VCaP (cell line): ENCODE measurements around the gene DIP2C.
A peak's percentile ranks its signal among the peaks of the same experiment; 100 is the strongest.

Experiments used
- H3K27ac ChIP-seq: fragments of 450-650 bp; 2 replicates; pipeline ENCODE4 v1.5.1; 2017
- TF ChIP-seq, protein P1 (sequence below): fragments of 450-650 bp; conservative IDR thresholded peaks from 2 replicates; pipeline ENCODE4 v1.5.1; 2017; ENCODE audit warnings: mild to moderate bottlenecking, moderate library complexity

The DIP2C gene

DNA sequence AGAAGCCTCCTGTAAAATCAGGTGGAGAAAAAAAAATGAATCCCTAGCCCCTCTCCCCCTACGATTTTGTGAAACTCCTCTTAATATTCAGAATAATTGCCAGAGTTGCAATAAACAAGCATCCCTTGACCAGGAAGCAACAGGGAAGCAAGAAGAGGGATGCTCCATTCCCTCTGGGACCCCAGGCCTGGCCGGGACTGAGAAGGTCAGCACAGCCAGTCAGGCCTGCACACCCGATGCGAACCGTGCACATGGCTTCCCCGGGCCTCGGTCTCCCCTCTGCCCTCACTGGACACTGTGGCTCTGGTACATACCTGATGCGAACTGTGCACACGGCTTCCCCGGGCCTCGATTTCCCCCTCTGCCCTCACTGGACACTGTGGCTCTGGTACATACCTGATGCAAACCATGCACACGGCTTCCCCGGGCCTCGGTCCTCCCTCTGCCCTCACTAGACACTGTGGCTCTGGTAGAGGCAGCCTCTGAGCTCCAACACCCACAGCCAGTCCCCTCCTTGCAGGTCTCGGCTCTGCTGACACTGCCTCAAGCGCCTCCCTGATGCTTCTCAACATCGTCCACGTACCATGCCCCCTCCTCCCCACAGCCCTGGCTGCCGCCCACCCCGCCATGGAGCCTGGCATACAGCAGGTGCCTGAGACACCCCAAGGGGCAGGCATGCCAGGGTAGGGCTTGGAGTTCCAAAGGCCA is 138.6 kb downstream of the DIP2C start:
- peak overlapping the region; percentile 100 for H3K27ac ChIP-seq
- TF ChIP-seq, protein P1, sequence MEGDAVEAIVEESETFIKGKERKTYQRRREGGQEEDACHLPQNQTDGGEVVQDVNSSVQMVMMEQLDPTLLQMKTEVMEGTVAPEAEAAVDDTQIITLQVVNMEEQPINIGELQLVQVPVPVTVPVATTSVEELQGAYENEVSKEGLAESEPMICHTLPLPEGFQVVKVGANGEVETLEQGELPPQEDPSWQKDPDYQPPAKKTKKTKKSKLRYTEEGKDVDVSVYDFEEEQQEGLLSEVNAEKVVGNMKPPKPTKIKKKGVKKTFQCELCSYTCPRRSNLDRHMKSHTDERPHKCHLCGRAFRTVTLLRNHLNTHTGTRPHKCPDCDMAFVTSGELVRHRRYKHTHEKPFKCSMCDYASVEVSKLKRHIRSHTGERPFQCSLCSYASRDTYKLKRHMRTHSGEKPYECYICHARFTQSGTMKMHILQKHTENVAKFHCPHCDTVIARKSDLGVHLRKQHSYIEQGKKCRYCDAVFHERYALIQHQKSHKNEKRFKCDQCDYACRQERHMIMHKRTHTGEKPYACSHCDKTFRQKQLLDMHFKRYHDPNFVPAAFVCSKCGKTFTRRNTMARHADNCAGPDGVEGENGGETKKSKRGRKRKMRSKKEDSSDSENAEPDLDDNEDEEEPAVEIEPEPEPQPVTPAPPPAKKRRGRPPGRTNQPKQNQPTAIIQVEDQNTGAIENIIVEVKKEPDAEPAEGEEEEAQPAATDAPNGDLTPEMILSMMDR, result no peak

DNA sequence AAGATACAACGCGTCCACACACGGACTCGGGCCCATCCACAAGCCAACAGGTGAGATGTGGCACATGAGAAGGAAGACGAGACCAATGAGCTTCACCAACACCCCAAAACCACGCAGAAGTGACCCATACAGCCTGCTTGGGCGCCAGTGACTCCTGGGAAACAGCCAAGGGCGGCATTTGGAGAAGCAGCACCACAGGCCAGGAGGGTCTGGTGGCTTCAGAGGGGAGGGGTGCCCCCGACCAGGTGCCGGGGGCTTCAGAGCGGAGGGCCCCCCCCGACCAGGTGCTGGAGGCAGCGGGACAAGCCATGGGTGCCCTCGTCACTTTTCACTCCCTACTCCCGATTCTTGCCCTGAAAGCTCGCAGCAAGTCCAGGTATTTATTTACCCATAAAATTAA is 140.1 kb downstream of the DIP2C start:
- H3K27ac ChIP-seq, result peak overlapping the region; percentile 100
- TF ChIP-seq, protein P1, result no peak

GRCh38 chr10:548238-548901 is 141.1 kb downstream of the DIP2C start:
- TF ChIP-seq, protein P1, result no peak
- peak overlapping the region; percentile 100 for H3K27ac ChIP-seq

GRCh38 chr10:547591-548081 is 141.8 kb downstream of the DIP2C start:
- TF ChIP-seq, protein P1, result no peak
- peak overlapping the region; percentile 100 for H3K27ac ChIP-seq

- TF ChIP-seq, protein P1, result no peak
- peak overlapping the region; percentile 100 for H3K27ac ChIP-seq
Observed at GRCh38 chr10:546971-547590, 142.4 kb downstream of the DIP2C start.

- H3K27ac ChIP-seq, result peak overlapping the region; percentile 100
- TF ChIP-seq, protein P1, result no peak
Observed at GRCh38 chr10:546451-546850, 143.0 kb downstream of the DIP2C start.
